ENCODE data around the gene RAB9A. TPM values are rescaled to one million over a fixed set of nuclear protein-coding genes. Genes with fewer than 3 reads are reported as not detected.

The RAB9A gene
- polyA plus RNA-seq, 1 of the 3 experiments (the other 2 are of a cell fraction): 15.3 TPM

GRCh38 chrX:13649838-13650237, 39.1 kb upstream of the RAB9A start:
- Histone ChIP-seq H3K4me1 (ENCODE audit: control insufficient read depth in 1 of 2, insufficient read depth in 2 of 2, low read depth in 1 of 2, low read length in 1 of 2) (peaks cover 0 to 6% of the 10 kb centered on the region in 2 experiments; a peak in 2 of 4 replicates), H3K9ac (no peak overlapping the region), H2AFZ (ENCODE audit: low read depth) (no peak overlapping the region; the same call in 1 of the 2 replicates), H3K27me3 (ENCODE audit: insufficient read depth) (no peaks in the 10 kb centered on the region), H3K79me2 (ENCODE audit: insufficient read depth) (no peaks in the 10 kb centered on the region), H3F3A (replicated peaks; ENCODE audit: insufficient read depth) (peaks cover 29% of the 10 kb centered on the region), H4K20me1 (ENCODE audit: insufficient read depth) (no peaks in the 10 kb centered on the region), H3K9me2 (no peaks in the 10 kb centered on the region), H3K9me3 (no peaks in the 10 kb centered on the region), H3K4me2 (no peak overlapping the region), H3K36me3 (replicated peaks in 1 of 2; ENCODE audit: control insufficient read depth in 1 of 2, insufficient read depth in 2 of 2, low read length in 1 of 2) (no peaks in the 10 kb centered on the region), H3K4me3 (ENCODE audit: low read depth in 2 of 2, low read length in 1 of 2) (no peak overlapping the region), H3K27ac (ENCODE audit: low read depth in 2 of 2, low read length in 1 of 2) (peak overlapping the region in 1 of 2 experiments; percentile 57; a peak in 1 of 4 replicates)
- DNase-seq: no peak
- 37% methylated on average over 5 of the region's 5 CpGs for WGBS (ENCODE audit: low lambda C conversion rate)
- TF ChIP-seq YY1 (IDR thresholded peaks at IDR 0.05; ENCODE audit: low read depth) (no peak), FOXM1 (IDR thresholded peaks at IDR 0.05; ENCODE audit: low read depth) (no peak), EP300 (IDR thresholded peaks at IDR 0.05; ENCODE audit: borderline replicate concordance in 1 of 2, low read depth in 1 of 2, low read length in 1 of 2) (no peak), ELF1 (IDR thresholded peaks at IDR 0.05) (no peak), ZBTB33 (IDR thresholded peaks at IDR 0.05; ENCODE audit: borderline replicate concordance, low read depth) (no peak), RXRA (IDR thresholded peaks at IDR 0.05; ENCODE audit: borderline replicate concordance, low read depth) (no peak), FOXJ3 (CRISPR knock-in tag; IDR thresholded peaks at IDR 0.05) (no peak)
- ChIA-PET CTCF (interaction anchor here (2.5 kb wide), 1 partner anchor 143 kb away, joined by 14 read pairs; no protein-coding TSS in a partner anchor), POLR2A (no interaction called here)

- Histone ChIP-seq H3K9me3 (no peaks in the 10 kb centered on the region), H4K20me1 (ENCODE audit: insufficient read depth) (no peaks in the 10 kb centered on the region), H3K79me2 (ENCODE audit: insufficient read depth) (no peaks in the 10 kb centered on the region), H3K4me1 (ENCODE audit: control insufficient read depth in 1 of 2, insufficient read depth in 2 of 2, low read depth in 1 of 2, low read length in 1 of 2) (peaks cover 0 to 6% of the 10 kb centered on the region in 2 experiments; a peak in 2 of 4 replicates), H3K9me2 (no peaks in the 10 kb centered on the region), H3F3A (replicated peaks; ENCODE audit: insufficient read depth) (peaks cover 29% of the 10 kb centered on the region), H3K4me2 (no peak overlapping the region), H3K4me3 (ENCODE audit: low read depth in 2 of 2, low read length in 1 of 2) (no peak overlapping the region), H3K9ac (no peak overlapping the region), H3K27me3 (ENCODE audit: insufficient read depth) (no peaks in the 10 kb centered on the region), H3K36me3 (replicated peaks in 1 of 2; ENCODE audit: control insufficient read depth in 1 of 2, insufficient read depth in 2 of 2, low read length in 1 of 2) (no peaks in the 10 kb centered on the region), H3K27ac (ENCODE audit: low read depth in 2 of 2, low read length in 1 of 2) (peak overlapping the region in 1 of 2 experiments; percentile 57; a peak in 1 of 4 replicates), H2AFZ (ENCODE audit: low read depth) (no peak overlapping the region)
- CTCF ChIA-PET: interaction anchor here (2.5 kb wide), 1 partner anchor 143 kb away, joined by 14 read pairs; no protein-coding TSS in a partner anchor
- POLR2A ChIA-PET: no interaction called here
- WGBS (ENCODE audit: low lambda C conversion rate): 91% methylated on average over 1 of the region's 1 CpG
- no peak for TF ChIP-seq GATA2 (CRISPR knock-in tag; IDR thresholded peaks at IDR 0.05)
- TF ChIP-seq MAX (IDR thresholded peaks at IDR 0.05; ENCODE audit: low read depth): no peak
- no peak for TF ChIP-seq MEF2A (IDR thresholded peaks at IDR 0.05; ENCODE audit: borderline replicate concordance, low read depth)
- TF ChIP-seq FOXM1 (IDR thresholded peaks at IDR 0.05; ENCODE audit: low read depth): no peak
- TF ChIP-seq RFX5 (IDR thresholded peaks at IDR 0.05; ENCODE audit: low read length): no peak
- no peak for TF ChIP-seq FOSL2 (IDR thresholded peaks at IDR 0.05; ENCODE audit: borderline replicate concordance, low read depth)
- no peak for TF ChIP-seq REST (IDR thresholded peaks at IDR 0.05; ENCODE audit: low read depth, low read length)
- no peak for TF ChIP-seq TEAD4 (IDR thresholded peaks at IDR 0.05; ENCODE audit: borderline replicate concordance, insufficient read depth)
- no peak for TF ChIP-seq NRF1 (IDR thresholded peaks at IDR 0.05; ENCODE audit: low read depth, low read length)
- TF ChIP-seq FOXJ3 (CRISPR knock-in tag; IDR thresholded peaks at IDR 0.05): no peak
- no peak for DNase-seq
These were observed 38.6 kb upstream of the RAB9A start for GRCh38 chrX:13650318-13650717.

Data from SK-N-SH (cell line).